ENCODE data around the gene ZMYND11. TPM values are rescaled to one million over a fixed set of nuclear protein-coding genes. Genes with fewer than 3 reads are reported as not detected.

ZMYND11 gene
- total and polyA plus RNA-seq, 5 donors from 2014 or later: 24.8 to 44.2 (median 31.8) TPM

DNA sequence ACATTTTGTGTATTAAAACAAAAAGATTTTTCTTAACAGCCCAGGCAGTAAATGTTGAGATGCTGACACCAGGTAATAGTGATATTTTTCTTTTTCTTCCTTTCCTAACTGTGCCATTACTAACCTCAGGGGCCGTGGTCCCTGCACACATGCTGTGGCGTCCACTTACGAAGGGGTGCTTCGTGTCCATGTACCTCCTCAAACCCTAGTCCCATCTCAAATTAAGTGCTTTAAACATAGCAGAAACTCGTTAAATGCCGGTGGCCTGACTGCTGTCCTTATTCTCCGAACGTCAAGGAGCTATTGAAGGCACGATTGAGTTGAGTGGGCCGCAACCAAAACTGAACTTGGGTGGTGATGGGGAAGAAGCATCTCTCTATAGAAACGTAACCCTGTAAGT, 132.4 kb downstream of the ZMYND11 start:
- no peaks in the 10 kb centered on the region for H3K9me3 ChIP-seq (ENCODE audit: control insufficient read depth in 2 of 2, low read length in 2 of 2)
- H3K4me3 Mint-ChIP-seq: no peak overlapping the region
- DNase-seq: no peak
- no peaks in the 10 kb centered on the region for H3K36me3 Mint-ChIP-seq
- H3K4me1 ChIP-seq (ENCODE audit: control insufficient read depth, insufficient read depth, low read length, poor library complexity, severe bottlenecking): no peaks in the 10 kb centered on the region
- peaks cover 0 to 7% (median 0%) of the 10 kb centered on the region in 7 donors for H3K9me3 Mint-ChIP-seq
- no peak overlapping the region for H3K27ac Mint-ChIP-seq
- ATAC-seq (ENCODE audit: low read depth in 2 of 2): no peak
- no peak overlapping the region for H3K4me3 ChIP-seq (ENCODE audit: low read depth, low read length)
- no peak overlapping the region for H3K27ac ChIP-seq (ENCODE audit: insufficient read depth, low read length, poor library complexity, severe bottlenecking)
- no peaks in the 10 kb centered on the region for H3K27me3 ChIP-seq (ENCODE audit: control insufficient read depth, insufficient read depth, low read length)
- peaks cover 5% of the 10 kb centered on the region for H3K27me3 Mint-ChIP-seq
- no peaks in the 10 kb centered on the region for H3K36me3 ChIP-seq (ENCODE audit: control insufficient read depth, insufficient read depth, low read length)
- peaks cover 0 to 10% (median 2%) of the 10 kb centered on the region in 4 donors for H3K4me1 Mint-ChIP-seq

DNA sequence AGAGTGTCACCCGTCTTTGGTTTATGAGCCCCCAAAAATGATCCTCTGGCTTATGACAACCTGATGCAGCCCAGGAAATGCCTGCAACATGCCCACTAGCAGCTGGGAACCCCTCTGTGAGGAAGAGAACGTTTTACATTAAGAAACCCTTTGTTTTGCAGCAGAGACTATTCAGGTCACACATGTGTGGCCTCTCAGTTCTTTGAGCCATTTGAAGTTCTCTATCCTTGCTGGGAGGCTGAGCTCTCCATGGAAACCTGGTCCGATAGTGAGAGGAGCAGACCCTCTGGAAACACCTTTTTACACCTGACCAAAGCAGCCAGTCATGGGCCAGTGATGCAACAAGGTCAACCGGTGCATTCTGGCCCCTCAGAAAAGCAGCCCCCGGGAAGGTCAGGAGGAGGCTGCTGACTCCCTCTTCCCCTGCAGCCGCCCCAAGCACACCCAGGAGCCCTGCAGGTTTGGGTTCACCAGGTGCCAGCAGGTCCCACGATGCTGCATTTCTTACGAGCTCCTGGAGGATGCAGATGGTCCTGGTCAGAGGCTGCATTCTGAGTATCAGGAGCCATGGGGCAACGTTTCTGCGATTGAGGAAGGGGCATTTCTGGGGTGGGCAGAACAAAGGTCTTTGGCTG, 134.3 kb downstream of the ZMYND11 start:
- Histone ChIP-seq H3K4me1 (ENCODE audit: control insufficient read depth, insufficient read depth, low read length, poor library complexity, severe bottlenecking) (no peaks in the 10 kb centered on the region), H3K4me3 (ENCODE audit: low read depth, low read length) (no peak overlapping the region), H3K27ac (ENCODE audit: insufficient read depth, low read length, poor library complexity, severe bottlenecking) (no peak overlapping the region), H3K9me3 (ENCODE audit: control insufficient read depth in 2 of 2, low read length in 2 of 2) (no peaks in the 10 kb centered on the region), H3K27me3 (ENCODE audit: control insufficient read depth, insufficient read depth, low read length) (no peaks in the 10 kb centered on the region), H3K36me3 (ENCODE audit: control insufficient read depth, insufficient read depth, low read length) (no peaks in the 10 kb centered on the region)
- Mint-ChIP-seq H3K4me1 (peaks cover 0 to 10% (median 2%) of the 10 kb centered on the region in 4 donors), H3K4me3 (no peak overlapping the region), H3K36me3 (no peaks in the 10 kb centered on the region), H3K27ac (no peak overlapping the region), H3K27me3 (peaks cover 5% of the 10 kb centered on the region), H3K9me3 (peaks cover 0 to 5% (median 0%) of the 10 kb centered on the region in 7 donors)
- ATAC-seq (ENCODE audit: low read depth in 2 of 2): no peak
- DNase-seq: no peak

DNA sequence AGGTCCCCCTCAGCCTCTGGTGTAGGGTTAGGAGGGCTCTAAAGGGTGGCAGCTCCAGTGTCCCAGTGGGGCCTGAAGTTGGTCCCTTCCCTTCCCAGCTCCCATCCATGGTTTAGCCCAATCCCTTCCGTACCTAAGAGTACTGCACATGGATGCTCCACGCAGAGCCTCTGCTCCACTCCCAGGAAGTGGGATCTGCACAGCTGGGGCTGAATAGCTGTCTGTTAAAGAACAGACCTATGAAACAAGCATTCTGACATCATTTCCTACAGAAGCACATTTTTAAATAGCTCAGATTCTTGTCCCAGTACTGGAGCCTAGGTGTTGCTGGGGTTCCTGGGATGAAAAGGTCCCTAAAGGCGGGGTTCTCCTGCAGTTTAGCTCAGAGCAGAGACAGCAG, 135.9 kb downstream of the ZMYND11 start:
- H3K4me3 ChIP-seq (ENCODE audit: low read depth, low read length): no peak overlapping the region
- no peaks in the 10 kb centered on the region for H3K9me3 ChIP-seq (ENCODE audit: control insufficient read depth in 2 of 2, low read length in 2 of 2)
- no peaks in the 10 kb centered on the region for H3K36me3 ChIP-seq (ENCODE audit: control insufficient read depth, insufficient read depth, low read length)
- H3K27me3 Mint-ChIP-seq: peaks cover 5% of the 10 kb centered on the region
- peaks cover 0 to 3% (median 0%) of the 10 kb centered on the region in 7 donors for H3K9me3 Mint-ChIP-seq
- no peaks in the 10 kb centered on the region for H3K4me1 ChIP-seq (ENCODE audit: control insufficient read depth, insufficient read depth, low read length, poor library complexity, severe bottlenecking)
- no peaks in the 10 kb centered on the region for H3K4me1 Mint-ChIP-seq
- no peak for ATAC-seq (ENCODE audit: low read depth in 2 of 2)
- H3K4me3 Mint-ChIP-seq: no peak overlapping the region
- H3K27ac ChIP-seq (ENCODE audit: insufficient read depth, low read length, poor library complexity, severe bottlenecking): no peak overlapping the region
- H3K36me3 Mint-ChIP-seq: no peaks in the 10 kb centered on the region
- H3K27me3 ChIP-seq (ENCODE audit: control insufficient read depth, insufficient read depth, low read length): no peaks in the 10 kb centered on the region
- no peak overlapping the region for H3K27ac Mint-ChIP-seq
- DNase-seq: no peak

DNA sequence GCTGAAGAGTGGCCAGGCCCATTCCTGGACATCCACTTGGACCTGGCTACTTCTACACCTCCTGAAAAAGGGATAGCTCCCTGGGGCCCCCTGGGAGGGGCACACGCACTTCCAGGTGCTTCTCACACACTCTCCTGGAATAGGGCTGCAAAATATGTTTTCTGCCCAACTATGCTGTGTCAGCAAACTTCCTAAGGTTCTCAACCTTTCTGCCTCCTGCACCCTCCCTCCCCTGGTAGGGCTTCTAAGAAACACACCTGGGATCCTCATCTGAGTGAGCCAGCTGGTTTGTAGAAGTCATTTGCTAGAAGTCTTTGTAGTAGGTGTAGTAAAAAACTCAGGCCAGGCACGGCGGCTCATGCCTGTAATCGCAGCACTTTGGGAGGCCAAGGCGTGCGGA, 136.5 kb downstream of the ZMYND11 start:
- H3K36me3 ChIP-seq (ENCODE audit: control insufficient read depth, insufficient read depth, low read length): no peaks in the 10 kb centered on the region
- H3K4me3 ChIP-seq (ENCODE audit: low read depth, low read length): no peak overlapping the region
- ATAC-seq (ENCODE audit: low read depth in 2 of 2) (no peak), DNase-seq (no peak)
- H3K9me3 ChIP-seq (ENCODE audit: control insufficient read depth in 2 of 2, low read length in 2 of 2): no peaks in the 10 kb centered on the region
- H3K27me3 ChIP-seq (ENCODE audit: control insufficient read depth, insufficient read depth, low read length): no peaks in the 10 kb centered on the region
- Mint-ChIP-seq H3K4me1 (no peaks in the 10 kb centered on the region), H3K36me3 (no peaks in the 10 kb centered on the region), H3K4me3 (no peak overlapping the region), H3K9me3 (peaks cover 0 to 3% (median 0%) of the 10 kb centered on the region in 7 donors), H3K27me3 (peaks cover 5% of the 10 kb centered on the region), H3K27ac (no peak overlapping the region)
- H3K4me1 ChIP-seq (ENCODE audit: control insufficient read depth, insufficient read depth, low read length, poor library complexity, severe bottlenecking): no peaks in the 10 kb centered on the region
- no peak overlapping the region for H3K27ac ChIP-seq (ENCODE audit: insufficient read depth, low read length, poor library complexity, severe bottlenecking)

DNA sequence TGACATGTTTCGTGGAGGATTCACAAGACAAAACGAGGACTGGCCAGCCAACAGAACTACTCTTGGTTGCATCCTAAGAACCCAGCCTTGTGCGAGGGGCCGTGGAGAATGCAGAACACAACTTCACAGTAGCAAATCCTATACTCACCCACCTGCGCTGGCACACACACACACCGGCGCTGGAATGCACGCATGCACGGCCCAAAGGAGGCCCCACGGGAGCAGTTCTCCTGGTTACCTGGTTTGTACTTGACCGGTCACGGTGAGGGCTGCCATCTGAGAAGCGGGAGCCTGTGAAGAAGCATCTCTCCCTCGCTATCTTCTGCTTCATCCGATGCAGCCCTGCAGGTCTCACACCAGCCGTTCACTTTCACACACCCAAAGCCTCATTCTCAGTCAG, 137.8 kb downstream of the ZMYND11 start:
- peaks cover 1% of the 10 kb centered on the region for H3K36me3 ChIP-seq (ENCODE audit: control insufficient read depth, insufficient read depth, low read length)
- H3K27me3 ChIP-seq (ENCODE audit: control insufficient read depth, insufficient read depth, low read length): no peaks in the 10 kb centered on the region
- Mint-ChIP-seq H3K27ac (peak overlapping the region in 1 of 3 donors; percentile 14), H3K9me3 (peaks cover 0 to 3% (median 0%) of the 10 kb centered on the region in 7 donors), H3K4me1 (no peaks in the 10 kb centered on the region), H3K4me3 (no peak overlapping the region), H3K36me3 (peaks cover 3% of the 10 kb centered on the region), H3K27me3 (no peaks in the 10 kb centered on the region)
- H3K4me3 ChIP-seq (ENCODE audit: low read depth, low read length): no peak overlapping the region
- no peak overlapping the region for H3K27ac ChIP-seq (ENCODE audit: insufficient read depth, low read length, poor library complexity, severe bottlenecking)
- ATAC-seq (ENCODE audit: low read depth in 2 of 2) (no peak), DNase-seq (no peak)
- H3K9me3 ChIP-seq (ENCODE audit: control insufficient read depth in 2 of 2, low read length in 2 of 2): no peaks in the 10 kb centered on the region
- H3K4me1 ChIP-seq (ENCODE audit: control insufficient read depth, insufficient read depth, low read length, poor library complexity, severe bottlenecking): no peaks in the 10 kb centered on the region

- no peak overlapping the region for H3K4me3 ChIP-seq (ENCODE audit: low read depth, low read length)
- no peak overlapping the region for H3K27ac Mint-ChIP-seq
- H3K9me3 Mint-ChIP-seq: peaks cover 0 to 3% (median 0%) of the 10 kb centered on the region in 7 donors
- H3K4me1 Mint-ChIP-seq: no peaks in the 10 kb centered on the region
- peaks cover 3% of the 10 kb centered on the region for H3K36me3 Mint-ChIP-seq
- DNase-seq: no peak
- no peaks in the 10 kb centered on the region for H3K9me3 ChIP-seq (ENCODE audit: control insufficient read depth in 2 of 2, low read length in 2 of 2)
- peaks cover 1% of the 10 kb centered on the region for H3K36me3 ChIP-seq (ENCODE audit: control insufficient read depth, insufficient read depth, low read length)
- no peak for ATAC-seq (ENCODE audit: low read depth in 2 of 2)
- H3K27me3 ChIP-seq (ENCODE audit: control insufficient read depth, insufficient read depth, low read length): no peaks in the 10 kb centered on the region
- H3K27ac ChIP-seq (ENCODE audit: insufficient read depth, low read length, poor library complexity, severe bottlenecking): no peak overlapping the region
- H3K4me1 ChIP-seq (ENCODE audit: control insufficient read depth, insufficient read depth, low read length, poor library complexity, severe bottlenecking): no peaks in the 10 kb centered on the region
- no peak overlapping the region for H3K4me3 Mint-ChIP-seq
- no peaks in the 10 kb centered on the region for H3K27me3 Mint-ChIP-seq
These were observed 139.6 kb downstream of the ZMYND11 start for GRCh38 chr10:274866-275265.

DNA sequence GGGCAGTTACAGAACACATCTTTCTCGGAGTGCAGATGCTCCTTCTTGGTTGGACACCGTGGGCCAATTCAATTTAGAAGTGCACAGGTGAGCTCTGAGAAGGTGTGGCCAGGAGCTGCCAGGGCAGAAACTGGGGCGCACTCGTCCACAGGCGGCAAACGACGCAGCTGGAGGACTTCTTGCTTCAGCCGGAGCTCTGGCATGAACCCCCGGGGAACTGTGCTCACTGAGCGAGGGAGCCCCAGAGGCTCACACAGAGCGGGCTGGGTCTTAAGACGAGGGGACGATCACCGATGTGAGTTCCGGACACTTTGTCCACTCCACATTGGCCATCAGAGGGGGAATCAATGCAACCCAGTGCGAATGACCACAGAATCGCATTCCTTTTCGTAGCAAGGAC, 140.4 kb downstream of the ZMYND11 start:
- Histone ChIP-seq H3K27me3 (ENCODE audit: control insufficient read depth, insufficient read depth, low read length) (no peaks in the 10 kb centered on the region), H3K4me1 (ENCODE audit: control insufficient read depth, insufficient read depth, low read length, poor library complexity, severe bottlenecking) (no peaks in the 10 kb centered on the region), H3K9me3 (ENCODE audit: control insufficient read depth in 2 of 2, low read length in 2 of 2) (no peaks in the 10 kb centered on the region), H3K27ac (ENCODE audit: insufficient read depth, low read length, poor library complexity, severe bottlenecking) (no peak overlapping the region), H3K36me3 (ENCODE audit: control insufficient read depth, insufficient read depth, low read length) (peaks cover 1% of the 10 kb centered on the region), H3K4me3 (ENCODE audit: low read depth, low read length) (no peak overlapping the region)
- Mint-ChIP-seq H3K36me3 (peaks cover 3% of the 10 kb centered on the region), H3K4me1 (no peaks in the 10 kb centered on the region), H3K4me3 (no peak overlapping the region), H3K9me3 (peaks cover 0 to 3% (median 0%) of the 10 kb centered on the region in 7 donors), H3K27me3 (no peaks in the 10 kb centered on the region), H3K27ac (no peak overlapping the region)
- DNase-seq (no peak), ATAC-seq (ENCODE audit: low read depth in 2 of 2) (no peak)

DNA sequence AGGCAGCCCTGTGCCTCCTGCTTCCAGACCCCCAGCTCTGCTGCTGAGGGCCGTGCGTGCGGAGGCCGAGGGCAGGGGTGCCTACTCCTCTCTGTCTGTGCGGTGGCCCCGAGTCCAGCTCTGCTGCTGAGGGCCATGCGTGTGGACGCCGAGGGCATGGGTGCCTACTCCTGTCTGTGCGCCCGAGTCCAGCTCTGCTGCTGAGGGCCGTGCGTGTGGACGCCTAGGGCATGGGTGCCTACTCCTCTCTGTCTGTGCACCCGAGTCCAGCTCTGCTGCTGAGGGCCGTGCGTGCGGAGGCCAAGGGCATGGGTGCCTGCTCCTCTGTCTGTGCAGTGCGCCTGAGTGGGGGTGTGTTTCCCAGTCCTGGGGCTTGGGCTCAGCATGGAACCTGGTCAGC, 142.7 kb downstream of the ZMYND11 start:
- no peaks in the 10 kb centered on the region for H3K9me3 Mint-ChIP-seq
- Histone ChIP-seq H3K9me3 (ENCODE audit: control insufficient read depth in 2 of 2, low read length in 2 of 2) (no peaks in the 10 kb centered on the region), H3K27me3 (ENCODE audit: control insufficient read depth, insufficient read depth, low read length) (no peaks in the 10 kb centered on the region), H3K4me1 (ENCODE audit: control insufficient read depth, insufficient read depth, low read length, poor library complexity, severe bottlenecking) (no peaks in the 10 kb centered on the region), H3K27ac (ENCODE audit: insufficient read depth, low read length, poor library complexity, severe bottlenecking) (no peak overlapping the region), H3K4me3 (ENCODE audit: low read depth, low read length) (no peak overlapping the region), H3K36me3 (ENCODE audit: control insufficient read depth, insufficient read depth, low read length) (peaks cover 1% of the 10 kb centered on the region)
- ATAC-seq (ENCODE audit: low read depth in 2 of 2): no peak
- H3K27me3 Mint-ChIP-seq: no peaks in the 10 kb centered on the region
- no peaks in the 10 kb centered on the region for H3K4me1 Mint-ChIP-seq
- H3K4me3 Mint-ChIP-seq: no peak overlapping the region
- no peak overlapping the region for H3K27ac Mint-ChIP-seq
- DNase-seq: no peak
- peaks cover 7% of the 10 kb centered on the region for H3K36me3 Mint-ChIP-seq
